Measurements from ENCODE around the gene NRCAM. TPM values are rescaled to one million over a fixed set of nuclear protein-coding genes. Genes with fewer than 3 reads are reported as not detected.

Gene NRCAM
- total RNA-seq, 2 experiments from 2014 or later: 3.4 to 7.0 TPM

DNA sequence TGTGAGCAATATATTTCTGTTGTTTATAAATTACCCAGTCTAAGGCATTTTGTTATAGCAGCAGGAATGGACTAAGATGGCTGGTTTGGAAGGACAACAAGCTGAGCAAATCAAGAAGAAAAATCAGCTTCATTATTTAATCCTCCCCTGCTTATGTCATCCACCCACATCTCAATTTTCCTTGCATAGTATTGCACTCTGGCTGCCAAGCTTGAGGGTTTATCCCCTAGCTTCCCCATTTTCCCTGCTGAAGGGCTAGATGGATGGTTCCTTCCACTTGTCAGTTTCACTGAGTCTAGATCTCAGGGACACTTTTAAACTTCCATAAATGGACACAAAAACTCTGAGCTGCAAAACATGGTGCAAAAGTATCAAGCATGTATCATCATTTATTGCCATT is 250.9 kb downstream of the NRCAM start:
- Histone ChIP-seq H3K27ac (ENCODE audit: low read depth in 1 of 2, low read length in 2 of 2) (no peak overlapping the region), H3K4me1 (ENCODE audit: insufficient read depth, low read length) (no peaks in the 10 kb centered on the region), H3K27me3 (ENCODE audit: control insufficient read depth in 1 of 2, insufficient read depth in 2 of 2, low read length in 2 of 2) (no peaks in the 10 kb centered on the region), H3K36me3 (ENCODE audit: insufficient read depth, low read length) (no peaks in the 10 kb centered on the region), H3K9me3 (ENCODE audit: control insufficient read depth in 1 of 2, insufficient read depth in 1 of 2, low read length in 2 of 2) (no peaks in the 10 kb centered on the region), H3K4me3 (ENCODE audit: low read length) (no peak overlapping the region)
- ChIA-PET CTCF (no interaction called here), POLR2A (interaction anchor here (1.2 kb wide), 1 partner anchor 9 kb away, joined by 3 read pairs; no protein-coding TSS in a partner anchor)
- no peak for DNase-seq
- no peak overlapping the region for H3K27ac Mint-ChIP-seq
- H3K4me1 Mint-ChIP-seq (ENCODE audit: low read depth): no peaks in the 10 kb centered on the region
- H3K9me3 Mint-ChIP-seq: no peaks in the 10 kb centered on the region
- TF ChIP-seq, protein P1, sequence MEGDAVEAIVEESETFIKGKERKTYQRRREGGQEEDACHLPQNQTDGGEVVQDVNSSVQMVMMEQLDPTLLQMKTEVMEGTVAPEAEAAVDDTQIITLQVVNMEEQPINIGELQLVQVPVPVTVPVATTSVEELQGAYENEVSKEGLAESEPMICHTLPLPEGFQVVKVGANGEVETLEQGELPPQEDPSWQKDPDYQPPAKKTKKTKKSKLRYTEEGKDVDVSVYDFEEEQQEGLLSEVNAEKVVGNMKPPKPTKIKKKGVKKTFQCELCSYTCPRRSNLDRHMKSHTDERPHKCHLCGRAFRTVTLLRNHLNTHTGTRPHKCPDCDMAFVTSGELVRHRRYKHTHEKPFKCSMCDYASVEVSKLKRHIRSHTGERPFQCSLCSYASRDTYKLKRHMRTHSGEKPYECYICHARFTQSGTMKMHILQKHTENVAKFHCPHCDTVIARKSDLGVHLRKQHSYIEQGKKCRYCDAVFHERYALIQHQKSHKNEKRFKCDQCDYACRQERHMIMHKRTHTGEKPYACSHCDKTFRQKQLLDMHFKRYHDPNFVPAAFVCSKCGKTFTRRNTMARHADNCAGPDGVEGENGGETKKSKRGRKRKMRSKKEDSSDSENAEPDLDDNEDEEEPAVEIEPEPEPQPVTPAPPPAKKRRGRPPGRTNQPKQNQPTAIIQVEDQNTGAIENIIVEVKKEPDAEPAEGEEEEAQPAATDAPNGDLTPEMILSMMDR (IDR thresholded peaks at IDR 0.05): no peak
- no peak overlapping the region for H3K4me3 Mint-ChIP-seq
- intact Hi-C loops (cut with DNase I, micrococcal nuclease): no loop called here
- no peak for ATAC-seq (ENCODE audit: poor library complexity)
- H3K27me3 Mint-ChIP-seq: no peaks in the 10 kb centered on the region
- no peaks in the 10 kb centered on the region for H3K36me3 Mint-ChIP-seq (ENCODE audit: low read depth)

DNA sequence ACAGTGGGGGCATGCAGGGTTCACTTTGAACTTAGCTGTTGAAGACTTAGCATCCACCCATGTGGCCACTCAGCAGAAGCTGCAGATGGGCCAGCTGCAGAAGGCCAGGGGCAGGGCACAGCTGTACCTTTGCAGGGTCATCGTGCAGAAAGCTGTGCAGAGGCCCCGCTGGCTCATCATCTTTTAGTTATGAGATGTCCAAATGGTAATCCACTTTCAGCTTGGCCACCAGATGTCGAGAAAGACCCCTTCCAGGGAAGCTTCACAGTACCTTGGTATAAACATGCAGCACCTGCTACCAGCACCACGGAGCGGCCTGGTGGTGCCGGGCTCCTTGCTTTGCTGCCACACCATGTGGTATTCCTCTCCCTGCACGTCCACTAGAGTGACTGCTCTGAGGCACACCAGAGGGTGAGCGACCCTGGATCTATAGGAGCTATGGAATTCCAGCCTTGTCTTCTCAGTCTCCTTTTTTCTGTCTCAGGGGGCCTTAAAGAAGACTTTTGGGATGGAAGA is 251.9 kb downstream of the NRCAM start:
- Mint-ChIP-seq H3K27me3 (no peaks in the 10 kb centered on the region), H3K4me3 (no peak overlapping the region), H3K36me3 (ENCODE audit: low read depth) (no peaks in the 10 kb centered on the region), H3K27ac (no peak overlapping the region), H3K9me3 (no peaks in the 10 kb centered on the region), H3K4me1 (ENCODE audit: low read depth) (no peaks in the 10 kb centered on the region)
- Histone ChIP-seq H3K27me3 (ENCODE audit: control insufficient read depth in 1 of 2, insufficient read depth in 2 of 2, low read length in 2 of 2) (no peaks in the 10 kb centered on the region), H3K4me3 (ENCODE audit: low read length) (no peak overlapping the region), H3K4me1 (ENCODE audit: insufficient read depth, low read length) (no peaks in the 10 kb centered on the region), H3K9me3 (ENCODE audit: control insufficient read depth in 1 of 2, insufficient read depth in 1 of 2, low read length in 2 of 2) (no peaks in the 10 kb centered on the region), H3K27ac (ENCODE audit: low read depth in 1 of 2, low read length in 2 of 2) (no peak overlapping the region), H3K36me3 (ENCODE audit: insufficient read depth, low read length) (no peaks in the 10 kb centered on the region)
- ATAC-seq (ENCODE audit: poor library complexity) (no peak), DNase-seq (no peak)
- ChIA-PET CTCF (no interaction called here), POLR2A (no interaction called here)
- intact Hi-C loops (cut with DNase I, micrococcal nuclease): no loop called here
- TF ChIP-seq, protein P1 (IDR thresholded peaks at IDR 0.05): no peak

DNA sequence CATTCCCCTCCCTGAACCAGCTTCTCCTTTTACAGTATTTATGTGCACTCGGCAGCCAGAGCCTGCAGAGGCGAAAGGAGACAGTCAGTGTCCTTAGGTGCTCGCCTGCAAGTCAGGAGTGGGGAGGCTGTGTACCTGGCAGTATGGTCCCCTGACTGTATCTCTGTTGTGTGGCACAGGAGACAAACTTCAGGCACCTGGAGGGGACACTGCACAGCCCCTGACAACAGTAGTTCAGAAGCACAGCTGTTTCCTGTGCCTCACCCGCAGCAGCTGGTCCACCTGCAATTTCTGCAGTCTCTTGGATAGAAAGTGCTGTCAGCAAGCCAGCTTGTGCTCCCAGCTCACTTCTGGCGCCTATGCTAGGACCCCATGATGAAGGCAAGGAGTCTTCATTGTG is 252.7 kb downstream of the NRCAM start:
- H3K4me1 ChIP-seq (ENCODE audit: insufficient read depth, low read length): no peaks in the 10 kb centered on the region
- H3K27me3 ChIP-seq (ENCODE audit: control insufficient read depth in 1 of 2, insufficient read depth in 2 of 2, low read length in 2 of 2): no peaks in the 10 kb centered on the region
- no peaks in the 10 kb centered on the region for H3K36me3 ChIP-seq (ENCODE audit: insufficient read depth, low read length)
- no peaks in the 10 kb centered on the region for H3K4me1 Mint-ChIP-seq (ENCODE audit: low read depth)
- TF ChIP-seq, protein P1 (IDR thresholded peaks at IDR 0.05): no peak
- intact Hi-C loops (cut with DNase I, micrococcal nuclease): no loop called here
- no peaks in the 10 kb centered on the region for H3K36me3 Mint-ChIP-seq (ENCODE audit: low read depth)
- ATAC-seq (ENCODE audit: poor library complexity): no peak
- no peak overlapping the region for H3K4me3 Mint-ChIP-seq
- no peak for DNase-seq
- no peak overlapping the region for H3K27ac ChIP-seq (ENCODE audit: low read depth in 1 of 2, low read length in 2 of 2)
- no peak overlapping the region for H3K4me3 ChIP-seq (ENCODE audit: low read length)
- no peaks in the 10 kb centered on the region for H3K9me3 Mint-ChIP-seq
- H3K27ac Mint-ChIP-seq: no peak overlapping the region
- H3K9me3 ChIP-seq (ENCODE audit: control insufficient read depth in 1 of 2, insufficient read depth in 1 of 2, low read length in 2 of 2): no peaks in the 10 kb centered on the region
- CTCF ChIA-PET: no interaction called here
- H3K27me3 Mint-ChIP-seq: no peaks in the 10 kb centered on the region
- POLR2A ChIA-PET: no interaction called here
